Spleen (tissue), 11 donors: Measurements from ENCODE around the gene CRYGB. TPM values are rescaled to one million over a fixed set of nuclear protein-coding genes. Genes with fewer than 3 reads are reported as not detected.

Experiments
- DNase-seq: peaks from one replicate; pipeline ENCODE4 v3.0.0-alpha.2; 2020
- H3K27ac ChIP-seq, 8 donors: fragments of 200-600 bp; sonication (generic) in 7 of 8; 1 replicate in 4 of 8; 2 replicates in 4 of 8; pipeline versions ENCODE4 v1.5.0 to v1.8.0; 2016 to 2021; ENCODE audit warnings: inconsistent platforms in 4 of 8, mild to moderate bottlenecking in 4 of 8, moderate library complexity in 1 of 8
- H3K27me3 ChIP-seq, 7 donors: fragments of 200-600 bp; sonication (generic) in 6 of 7; replicated peaks in 1 of 7; 1 replicate in 4 of 7; 2 replicates in 3 of 7; pipeline versions ENCODE4 v1.5.0 to v1.8.0; 2016 to 2021; ENCODE audit warnings: inconsistent platforms in 3 of 7, mild to moderate bottlenecking in 1 of 7
- H3K36me3 ChIP-seq, 6 donors: fragments of 200-600 bp; sonication (generic) in 5 of 6; 1 replicate in 4 of 6; 2 replicates in 2 of 6; pipeline versions ENCODE4 v1.5.0 to v1.8.0; 2016 to 2021; ENCODE audit warnings: inconsistent platforms in 2 of 6
- H3K4me1 ChIP-seq, 6 donors: fragments of 200-600 bp; sonication (generic) in 5 of 6; 1 replicate in 3 of 6; 2 replicates in 3 of 6; pipeline versions ENCODE4 v1.5.0 to v1.8.0; 2016 to 2021; ENCODE audit warnings: inconsistent platforms in 3 of 6
- H3K4me3 ChIP-seq, 8 donors: fragments of 200-600 bp; sonication (generic) in 7 of 8; 1 replicate in 4 of 8; 2 replicates in 4 of 8; pipeline versions ENCODE4 v1.5.0 to v1.8.0; 2016 to 2021; ENCODE audit warnings: inconsistent platforms in 4 of 8, mild to moderate bottlenecking in 4 of 8, moderate library complexity in 2 of 8
- H3K9me3 ChIP-seq, 8 donors: fragments of 200-600 bp; sonication (generic) in 7 of 8; 1 replicate in 4 of 8; 2 replicates in 4 of 8; pipeline versions ENCODE4 v1.5.0 to v1.8.0; 2016 to 2021; ENCODE audit warnings: inconsistent platforms in 4 of 8
- CTCF ChIP-seq, 11 experiments: fragments of 200-600 bp in 7 of 11; fragments of 450-650 bp in 4 of 11; sonication (generic) in 4 of 11; IDR thresholded peaks in 8 of 11; conservative IDR thresholded peaks in 3 of 11; 1 replicate in 7 of 11; 2 replicates in 4 of 11; pipeline versions ENCODE4 v1.4.0 to v1.8.0; 2016 to 2021; ENCODE audit warnings: antibody characterized with exemption in 11 of 11, inconsistent platforms in 4 of 11, mild to moderate bottlenecking in 1 of 11
- POLR2A ChIP-seq, 3 donors: fragments of 450-650 bp; IDR thresholded peaks; one replicate each; pipeline ENCODE4 v1.5.1; 2017; ENCODE audit warnings: antibody characterized with exemption in 3 of 3, mild to moderate bottlenecking in 1 of 3
- POLR2AphosphoS5 ChIP-seq, 3 donors: sonication (generic); formaldehyde crosslinking; IDR thresholded peaks; one replicate each; pipeline ENCODE4 v1.5.1; 2017; ENCODE audit warnings: antibody characterized with exemption in 3 of 3
- intact Hi-C: fragments of 100-400 bp; cut with DNase I; formaldehyde crosslinking; loops from one replicate; pipeline ENCODE4 v1.15.0; 2023; ENCODE audit warnings: low total_unique reads
- polyA plus RNA-seq, 3 donors: library from polyadenylated mRNA; stranded (reverse); fragments of 200-250 nt; gene quantifications; one replicate each; pipeline ENCODE4 v1.2.1, GENCODE V29; 2013
- total RNA-seq, 7 donors: library from RNA; depleted of rRNA in 3 of 7; stranded (reverse); fragments of >200 nt in 3 of 7; fragmentation: NEBNext Ultra II Directional in 4 of 7; extraction: Animal tissue kit (Norgen Biotek cat#: 25700) in 4 of 7; gene quantifications; one replicate each; pipeline versions ENCODE4 v1.1.0 to v1.2.1, GENCODE V29; 2016 to 2021
- donor health status: healthy with polysubstance abuse.
- donor health status: DM: no; HTN: no; CAD: no; lungs with moderate emphysema.
- donor health status: DM: no; HTN: no; CAD: no.
- donor health status: Bipolar disorder and iron deficiency.
- donor health status: healthy.
- donor health status: DM: no; HTN: no; CAD: no.
- donor health status: DM: yes; HTN: yes; CAD: no.

CRYGB gene
- total and polyA plus RNA-seq, 10 donors, result not detected

- no peak overlapping the region for H3K27ac ChIP-seq
- DNase-seq, result no peak
- no peak overlapping the region for H3K4me3 ChIP-seq
- peaks cover 0 to 4% (median 0%) of the 10 kb centered on the region in 8 donors for H3K9me3 ChIP-seq
- intact Hi-C loops, result no loop called here
- no peaks in the 10 kb centered on the region for H3K36me3 ChIP-seq
- no peaks in the 10 kb centered on the region for H3K4me1 ChIP-seq
- H3K27me3 ChIP-seq, result no peaks in the 10 kb centered on the region
- no peak for TF ChIP-seq CTCF (IDR thresholded peaks at IDR 0.05 in 8 of 11, conservative IDR thresholded peaks at IDR 0.05 in 3 of 11)
- TF ChIP-seq POLR2AphosphoS5 (IDR thresholded peaks at IDR 0.05), result no peak
- TF ChIP-seq POLR2A (IDR thresholded peaks at IDR 0.05), result no peak
Observed at GRCh38 chr2:208093128-208093527, 52.8 kb downstream of the CRYGB start.

Other genes starting within 250 kb of the CRYGB start
- 10 to 100 TPM; 14.8 to 24.3 (median 18.9) TPM for gene PLEKHM3, start 120.6 kb downstream of the CRYGB start, total RNA-seq
- 1 to 10 TPM; 2.4 to 2.6 (median 2.4) TPM for gene PLEKHM3, start 120.6 kb downstream of the CRYGB start, polyA plus RNA-seq
- gene CRYGD, start 21.6 kb downstream of the CRYGB start, total RNA-seq, result not detected
- gene CRYGD, start 21.6 kb downstream of the CRYGB start, polyA plus RNA-seq, result not detected
- not detected for gene CRYGC, start 16.3 kb downstream of the CRYGB start, total RNA-seq
- gene CRYGC, start 16.3 kb downstream of the CRYGB start, polyA plus RNA-seq, result not detected
- not detected for gene CRYGA, start 17.4 kb upstream of the CRYGB start, total RNA-seq
- not detected for gene CRYGA, start 17.4 kb upstream of the CRYGB start, polyA plus RNA-seq
- not detected for gene C2orf80, start 43.9 kb upstream of the CRYGB start, total RNA-seq
- gene C2orf80, start 43.9 kb upstream of the CRYGB start, polyA plus RNA-seq, result not detected
- 100 to 1,000 TPM in 1 of 7 donors, 10 to 100 TPM in 6; 49.9 to 101 (median 88.3) TPM for gene IDH1, start 108.9 kb upstream of the CRYGB start, total RNA-seq
- 10 to 100 TPM; 26.8 to 49.3 (median 41.3) TPM for gene IDH1, start 108.9 kb upstream of the CRYGB start, polyA plus RNA-seq
- gene PIKFYVE, start 120.1 kb upstream of the CRYGB start, total RNA-seq, result 10 to 100 TPM; 50.9 to 68.7 (median 54.2) TPM
- gene PIKFYVE, start 120.1 kb upstream of the CRYGB start, polyA plus RNA-seq, result 1 to 10 TPM; 7.3 to 9.5 (median 9.2) TPM